Heart right ventricle (tissue), 16 donors: ENCODE data around the gene RAMP1. TPM values are rescaled to one million over a fixed set of nuclear protein-coding genes. Genes with fewer than 3 reads are reported as not detected.
A peak's percentile ranks its signal among the peaks of the same experiment; 100 is the strongest.

Source experiments
- ATAC-seq, 8 donors: fragments of 200-7000 bp; cut with Tn5 transposase; one replicate each; pipeline ENCODE4 v1.9.1; 2020; ENCODE audit warnings: mild to moderate bottlenecking in 8 of 8, moderate library complexity in 8 of 8, moderate number of reproducible peaks in 1 of 8
- DNase-seq, 2 donors: peaks; one replicate each; pipeline ENCODE4 v3.0.0-alpha.2; 2020
- H3K27ac ChIP-seq, 10 donors: fragments of 200-600 bp; sonication (generic) in 2 of 10; one replicate each; pipeline versions ENCODE4 v1.5.0 to v1.8.0; 2020 to 2022; ENCODE audit warnings: mild to moderate bottlenecking in 3 of 10
- H3K27me3 ChIP-seq, 7 donors: fragments of 200-600 bp; one replicate each; pipeline ENCODE4 v1.8.0; 2021 to 2022; ENCODE audit warnings: mild to moderate bottlenecking in 2 of 7
- H3K36me3 ChIP-seq, 9 donors: fragments of 200-600 bp; sonication (generic) in 1 of 9; one replicate each; pipeline versions ENCODE4 v1.5.0 to v1.8.0; 2020 to 2022; ENCODE audit warnings: mild to moderate bottlenecking in 2 of 9
- H3K4me1 ChIP-seq, 9 donors: fragments of 200-600 bp; sonication (generic) in 1 of 9; one replicate each; pipeline versions ENCODE4 v1.5.0 to v1.8.0; 2020 to 2022; ENCODE audit warnings: mild to moderate bottlenecking in 4 of 9
- H3K4me3 ChIP-seq, 10 donors: fragments of 200-600 bp; sonication (generic) in 2 of 10; one replicate each; pipeline versions ENCODE4 v1.5.0 to v1.8.0; 2020 to 2022; ENCODE audit warnings: mild to moderate bottlenecking in 7 of 10, moderate library complexity in 2 of 10
- H3K9me3 ChIP-seq, 11 donors: fragments of 200-600 bp in 10 of 11; sonication (generic) in 2 of 11; one replicate each; pipeline versions ENCODE4 v1.5.0 to v1.8.0; 2013 to 2022; ENCODE audit warnings: mild to moderate bottlenecking in 2 of 11, control low read depth in 1 of 11, moderate library complexity in 1 of 11
- CTCF ChIP-seq, 9 donors: fragments of 200-600 bp; sonication (generic) in 2 of 9; IDR thresholded peaks; one replicate each; pipeline versions ENCODE4 v1.5.0 to v1.8.0; 2021 to 2022; ENCODE audit warnings: antibody characterized with exemption in 9 of 9, mild to moderate bottlenecking in 5 of 9, moderate library complexity in 1 of 9
- WGBS, 2 donors: extraction: QIAGEN DNeasy Blood & Tissue Kit; methylation state at CpG; one replicate each; pipeline ENCODE4 v1.1.7; 2013; ENCODE audit warnings: inconsistent platforms in 1 of 2; 5-methylcytosine and 5-hydroxymethylcytosine counted together
- intact Hi-C, 10 donors: fragments of 100-400 bp; cut with DNase I; formaldehyde crosslinking; loops; one replicate each; pipeline versions ENCODE4 v1.11.1 to v1.14.2; 2022
- polyA plus RNA-seq, 2 donors: library from polyadenylated mRNA; stranded (reverse); fragments of 200-250 nt; gene quantifications; one replicate each; pipeline ENCODE4 v1.2.3, GENCODE V29; 2013
- total RNA-seq, 10 donors: library from RNA; stranded (reverse); fragmentation: NEBNext Ultra II Directional in 3 of 10; extraction: Animal tissue kit (Norgen Biotek cat#: 25700) in 3 of 10; gene quantifications; one replicate each; pipeline versions ENCODE4 v1.2.1 to v1.2.4, GENCODE V29; 2021 to 2023
- donor health status: Arrhythmogenic right ventricular cardiomyopathy.
- donor health status: ischemic (EF 13 %, LVEDD 7.1; RV severe dilation, severe dysfunction).
- donor health status: healthy with polysubstance abuse.
- donor health status: DM: no; HTN: yes; CAD: no.
- donor health status: DM: no; HTN: no; CAD: no.
- donor health status: ischemic (EF 25% LVEDD 6.9; RV normal size, moderate dysfunction).
- donor health status: ischemic (EF 25% LVEDD 5.7; RV mildly dilated, moderate dysfunction).
- donor health status: healthy.
- donor health status: DM: yes; HTN: yes; CAD: no.
- donor health status: Ischemic cardiomyopathy.
- donor health status: ischemic (EF 35%, LVEDD 5.7; RV mildly dilated, moderate dysfunction).
- donor health status: nonischemic (EF 11% LVEDD 7.7; RV severe dilation, severe dysfunction).
- donor health status: DM: yes; HTN: yes; CAD: no.
- donor health status: PGD.
- donor health status: ischemic (EF 29% LVEDD 5.4; RV normal size, mild dysfunction).
- donor health status: nonischemic (EF 23%, LVEDD 6.1; RV moderate dilation, normal function).

RAMP1 gene
- total and polyA plus RNA-seq, 12 donors, result 52.7 to 1,549 (median 178) TPM

GRCh38 chr2:237873897-237874551, 14.6 kb downstream of the RAMP1 start:
- intact Hi-C loops, result no loop called here
- Histone ChIP-seq H3K27me3 (no peaks in the 10 kb centered on the region), H3K9me3 (no peaks in the 10 kb centered on the region), H3K4me1 (peaks cover 0 to 79% (median 59%) of the 10 kb centered on the region in 9 donors), H3K4me3 (no peak overlapping the region), H3K36me3 (no peaks in the 10 kb centered on the region), H3K27ac (peak overlapping the region in 1 of 10 donors; percentile 10)
- 83 to 93% methylated on average over 14 of the region's 14 CpGs for WGBS, 2 donors
- ATAC-seq (no peak), DNase-seq (no peak)
- no peak for TF ChIP-seq CTCF (IDR thresholded peaks at IDR 0.05)

- WGBS, 2 donors, result 83% methylated on average over 7 of the region's 7 CpGs
These were observed 15.2 kb downstream of the RAMP1 start for GRCh38 chr2:237874585-237875161.

GRCh38 chr2:237875256-237876060, 16.0 kb downstream of the RAMP1 start:
- peak in 1 of 8 donors; percentile 1 for ATAC-seq
- TF ChIP-seq CTCF (IDR thresholded peaks at IDR 0.05), result no peak
- intact Hi-C loops, result loop anchor here in 1 of 10 donors (5.0 kb wide), 1 partner anchor 1652 kb away; no protein-coding TSS in a partner anchor
- Histone ChIP-seq H3K4me3 (no peak overlapping the region), H3K36me3 (peaks cover 0 to under 1% (median 0%) of the 10 kb centered on the region in 9 donors), H3K27ac (peak overlapping the region in 1 of 10 donors; percentile 27), H3K27me3 (no peaks in the 10 kb centered on the region), H3K9me3 (no peaks in the 10 kb centered on the region), H3K4me1 (peaks cover 0 to 75% (median 57%) of the 10 kb centered on the region in 9 donors)
- DNase-seq, result no peak
- WGBS, 2 donors, result 84 to 87% methylated on average over 15 to 16 of the region's 16 CpGs

More at GRCh38 chr2:237874585-237875161, 15.2 kb downstream of the RAMP1 start:
- intact Hi-C loops, result loop anchor here in 1 of 10 donors (5.0 kb wide), 1 partner anchor 1653 kb away; no protein-coding TSS in a partner anchor
- Histone ChIP-seq H3K27ac (peak overlapping the region in 2 of 10 donors; percentile 10 to 27), H3K9me3 (no peaks in the 10 kb centered on the region), H3K4me1 (peaks cover 0 to 79% (median 59%) of the 10 kb centered on the region in 9 donors), H3K4me3 (no peak overlapping the region), H3K36me3 (no peaks in the 10 kb centered on the region), H3K27me3 (no peaks in the 10 kb centered on the region)
- ATAC-seq (no peak), DNase-seq (no peak)
- no peak for TF ChIP-seq CTCF (IDR thresholded peaks at IDR 0.05)

- intact Hi-C loops, result loop anchor here in 1 of 10 donors (5.0 kb wide), 1 partner anchor 1651 kb away; no protein-coding TSS in a partner anchor
- Histone ChIP-seq H3K4me3 (no peak overlapping the region), H3K36me3 (peaks cover 0 to 7% (median 0%) of the 10 kb centered on the region in 9 donors), H3K4me1 (peaks cover 0 to 68% (median 53%) of the 10 kb centered on the region in 9 donors), H3K27ac (peak overlapping the region in 5 of 10 donors; percentile 12 to 39 (median 22)), H3K9me3 (peaks cover 0 to 1% (median 0%) of the 10 kb centered on the region in 11 donors), H3K27me3 (no peaks in the 10 kb centered on the region)
- WGBS, 2 donors, result 81% methylated on average over 14 of the region's 14 CpGs
- no peak for DNase-seq
- peak in 2 of 8 donors; percentile 1 for ATAC-seq
- TF ChIP-seq CTCF (IDR thresholded peaks at IDR 0.05), result no peak
These were observed 16.7 kb downstream of the RAMP1 start for GRCh38 chr2:237876061-237876526.
